Smooth muscle cell (in vitro differentiated cells): Measurements from ENCODE around the gene TTN. TPM values are rescaled to one million over a fixed set of nuclear protein-coding genes. Genes with fewer than 3 reads are reported as not detected.

Experiments used
- DNase-seq: peaks from one replicate; lab custom pipeline; 2025; ENCODE audit not compliant: unreplicated experiment; lab: John Stamatoyannopoulos, UW
- H2AFZ ChIP-seq: fragments of 200-600 bp; sonication (generic); 2 replicates; pipeline ENCODE4 v1.6.0; 2016; ENCODE audit warnings: antibody characterized with exemption, low read depth, mild to moderate bottlenecking
- H3F3A ChIP-seq: fragments of 200-600 bp; sonication (generic); 2 replicates; pipeline ENCODE4 v1.6.0; 2017; ENCODE audit warnings: antibody characterized with exemption, low read depth
- H3K27ac ChIP-seq: fragments of 200-600 bp; sonication (generic); 2 replicates; pipeline ENCODE4 v1.5.1; 2016; ENCODE audit warnings: low read depth, mild to moderate bottlenecking
- H3K27me3 ChIP-seq: fragments of 200-600 bp; sonication (generic); 2 replicates; pipeline ENCODE4 v1.6.1; 2016; ENCODE audit warnings: low read depth, mild to moderate bottlenecking
- H3K36me3 ChIP-seq: fragments of 200-600 bp; sonication (generic); 2 replicates; pipeline ENCODE4 v1.5.1; 2016; ENCODE audit warnings: low read depth
- H3K4me1 ChIP-seq: fragments of 200-600 bp; sonication (generic); 2 replicates; pipeline ENCODE4 v1.5.1; 2016; ENCODE audit warnings: low read depth
- H3K4me2 ChIP-seq: fragments of 200-600 bp; sonication (generic); 2 replicates; pipeline ENCODE4 v1.6.0; 2016; ENCODE audit warnings: mild to moderate bottlenecking
- H3K4me3 ChIP-seq: fragments of 200-600 bp; sonication (generic); 2 replicates; pipeline ENCODE4 v1.5.1; 2016; ENCODE audit warnings: mild to moderate bottlenecking
- H3K79me2 ChIP-seq: fragments of 200-600 bp; sonication (generic); 2 replicates; pipeline ENCODE4 v1.6.0; 2016; ENCODE audit warnings: low read depth, mild to moderate bottlenecking
- H3K9ac ChIP-seq: fragments of 200-600 bp; sonication (generic); 2 replicates; pipeline ENCODE4 v1.6.0; 2016; ENCODE audit warnings: low read depth
- H3K9me3 ChIP-seq: fragments of 200-600 bp; sonication (generic); replicated peaks from 2 replicates; pipeline ENCODE4 v1.5.1; 2016; ENCODE audit warnings: low read depth
- H4K20me1 ChIP-seq: fragments of 200-600 bp; sonication (generic); 2 replicates; pipeline ENCODE4 v1.6.0; 2016; ENCODE audit warnings: low read depth
- whole genome bisulfite sequencing: methylation state at CpG from one replicate; pipeline ENCODE4 v1.1.7; 2016; ENCODE audit warnings: low lambda C conversion rate; 5-methylcytosine and 5-hydroxymethylcytosine counted together
- polyA plus RNA-seq: library from polyadenylated mRNA; unstranded; fragments of >200 nt; fragmentation: Nextera tagmentation; extraction: Ambion mirVana; gene quantifications from 2 replicates; pipeline ENCODE4 v1.2.1, GENCODE V29; 2016
- total RNA-seq: library from RNA; depleted of rRNA; stranded (reverse); fragments of >200 nt; gene quantifications from 2 replicates; pipeline ENCODE4 v1.2.3, GENCODE V29; 2014
- TF ChIP-seq, protein P1 (sequence below): fragments of 200-600 bp; sonication (generic); IDR thresholded peaks from 2 replicates; pipeline ENCODE4 v1.5.1; 2017; ENCODE audit warnings: borderline replicate concordance, mild to moderate bottlenecking, antibody characterized with exemption; ENCODE audit not compliant: insufficient read depth, poor library complexity, severe bottlenecking

Gene TTN
- total and polyA plus RNA-seq, 2 experiments from 2014 or later = 0.25 TPM; not detected in 1

DNA sequence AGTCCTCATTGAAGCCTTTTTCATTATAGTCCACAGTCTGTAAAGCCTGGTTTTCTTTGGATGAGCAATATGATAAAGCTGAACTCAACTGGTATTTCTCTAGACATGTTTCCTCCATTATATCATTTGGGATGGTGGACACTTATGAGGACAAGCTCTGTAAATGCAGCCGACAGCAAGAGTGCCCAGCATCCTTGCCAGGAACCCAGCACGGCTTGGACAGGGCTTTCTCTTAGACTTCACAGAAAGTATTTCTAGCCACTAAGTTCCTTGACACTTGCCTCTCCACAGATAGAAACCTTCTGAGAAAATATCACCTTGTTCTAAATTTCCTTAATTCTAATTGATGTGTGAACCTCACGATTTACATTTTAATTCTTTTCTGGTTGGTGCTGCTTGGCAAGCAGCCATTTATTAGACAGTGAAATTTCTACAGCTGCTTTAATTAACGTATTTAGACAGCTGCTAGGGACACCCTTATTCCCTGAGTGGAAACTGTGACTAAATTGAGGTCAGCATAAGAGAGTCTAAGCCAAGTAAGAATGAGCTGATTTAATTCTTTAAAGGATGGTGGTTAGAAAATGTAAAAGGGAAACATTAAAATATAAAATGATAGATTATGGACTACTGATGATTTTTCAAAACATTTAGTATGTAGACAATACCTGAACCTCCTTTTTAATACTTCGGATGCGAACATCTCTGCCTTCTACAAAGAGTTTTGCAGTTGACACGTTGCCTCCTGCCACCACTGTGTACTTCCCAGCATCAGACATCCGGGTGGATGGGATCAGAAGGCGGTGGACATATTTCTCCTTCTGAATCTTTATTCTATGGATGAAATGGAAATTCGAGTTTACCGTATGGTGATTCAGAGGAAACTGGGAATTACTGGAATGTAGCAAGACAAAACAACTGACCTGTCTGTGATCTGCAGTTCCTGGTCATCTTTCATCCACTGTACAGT, 39.8 kb downstream of the TTN start:
- no peak overlapping the region for H2AFZ ChIP-seq
- no peak overlapping the region for H3K4me2 ChIP-seq
- no peaks in the 10 kb centered on the region for H3K9me3 ChIP-seq
- 88% methylated on average over 11 of the region's 11 CpGs for WGBS
- H3K79me2 ChIP-seq = no peaks in the 10 kb centered on the region
- DNase-seq = no peak
- no peak overlapping the region for H3K4me3 ChIP-seq
- H4K20me1 ChIP-seq = no peaks in the 10 kb centered on the region
- no peaks in the 10 kb centered on the region for H3K4me1 ChIP-seq
- H3K27me3 ChIP-seq = no peaks in the 10 kb centered on the region
- H3F3A ChIP-seq = no peaks in the 10 kb centered on the region
- no peaks in the 10 kb centered on the region for H3K36me3 ChIP-seq
- no peak overlapping the region for H3K9ac ChIP-seq
- no peak overlapping the region for H3K27ac ChIP-seq
- TF ChIP-seq, protein P1, sequence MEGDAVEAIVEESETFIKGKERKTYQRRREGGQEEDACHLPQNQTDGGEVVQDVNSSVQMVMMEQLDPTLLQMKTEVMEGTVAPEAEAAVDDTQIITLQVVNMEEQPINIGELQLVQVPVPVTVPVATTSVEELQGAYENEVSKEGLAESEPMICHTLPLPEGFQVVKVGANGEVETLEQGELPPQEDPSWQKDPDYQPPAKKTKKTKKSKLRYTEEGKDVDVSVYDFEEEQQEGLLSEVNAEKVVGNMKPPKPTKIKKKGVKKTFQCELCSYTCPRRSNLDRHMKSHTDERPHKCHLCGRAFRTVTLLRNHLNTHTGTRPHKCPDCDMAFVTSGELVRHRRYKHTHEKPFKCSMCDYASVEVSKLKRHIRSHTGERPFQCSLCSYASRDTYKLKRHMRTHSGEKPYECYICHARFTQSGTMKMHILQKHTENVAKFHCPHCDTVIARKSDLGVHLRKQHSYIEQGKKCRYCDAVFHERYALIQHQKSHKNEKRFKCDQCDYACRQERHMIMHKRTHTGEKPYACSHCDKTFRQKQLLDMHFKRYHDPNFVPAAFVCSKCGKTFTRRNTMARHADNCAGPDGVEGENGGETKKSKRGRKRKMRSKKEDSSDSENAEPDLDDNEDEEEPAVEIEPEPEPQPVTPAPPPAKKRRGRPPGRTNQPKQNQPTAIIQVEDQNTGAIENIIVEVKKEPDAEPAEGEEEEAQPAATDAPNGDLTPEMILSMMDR = no peak

GRCh38 chr2:178764097-178764496, 43.1 kb downstream of the TTN start:
- TF ChIP-seq, protein P1 = no peak
- no peak for DNase-seq
- Histone ChIP-seq H2AFZ (no peak overlapping the region), H3K4me3 (no peak overlapping the region), H3K27me3 (no peaks in the 10 kb centered on the region), H3K4me1 (no peaks in the 10 kb centered on the region), H3K79me2 (no peaks in the 10 kb centered on the region), H3K9me3 (no peaks in the 10 kb centered on the region), H4K20me1 (no peaks in the 10 kb centered on the region), H3K27ac (no peak overlapping the region), H3K4me2 (no peak overlapping the region), H3K9ac (no peak overlapping the region), H3F3A (no peaks in the 10 kb centered on the region), H3K36me3 (no peaks in the 10 kb centered on the region)
- 66% methylated on average over 3 of the region's 3 CpGs for WGBS

- Histone ChIP-seq H3K79me2 (no peaks in the 10 kb centered on the region), H3K9ac (no peak overlapping the region), H3K36me3 (no peaks in the 10 kb centered on the region), H3K4me2 (no peak overlapping the region), H3K27ac (no peak overlapping the region), H3K4me3 (no peak overlapping the region), H3K4me1 (no peaks in the 10 kb centered on the region), H2AFZ (no peak overlapping the region), H3K27me3 (no peaks in the 10 kb centered on the region), H3K9me3 (no peaks in the 10 kb centered on the region), H3F3A (no peaks in the 10 kb centered on the region), H4K20me1 (no peaks in the 10 kb centered on the region)
- TF ChIP-seq, protein P1 = peak; percentile 79
- WGBS = 8% methylated on average over 2 of the region's 2 CpGs
- no peak for DNase-seq
These were observed 45.4 kb downstream of the TTN start for GRCh38 chr2:178761759-178762371.
